HepG2 (cell line): ENCODE measurements around the gene CCDC154. TPM values are rescaled to one million over a fixed set of nuclear protein-coding genes. Genes with fewer than 3 reads are reported as not detected.

ENCODE experiments used
- ATAC-seq: fragments of 200-7000 bp; cut with Tn5 transposase; 3 replicates; pipeline ENCODE4 v1.9.1; 2020; ENCODE audit warnings: mild to moderate bottlenecking, moderate library complexity
- BruUV-seq: library from RNA; stranded (reverse); fragments of 400-500 nt; replicated peaks from 2 replicates; lab custom pipeline; 2021; lab: Mats Ljungman, UMichigan
- CTCF ChIA-PET: fragments of 300-600 bp; formaldehyde crosslinking; extraction: SDS; loops from one replicate; lab custom pipeline; 2021; ENCODE audit warnings: low total read pairs, inconsistent platforms, low intra/inter-chr PET ratio; lab: Yijun Ruan, JAX
- POLR2A ChIA-PET: fragments of 350-600 bp; sonication (Branson Sonifier 250); formaldehyde crosslinking; loops from one replicate; lab custom pipeline; 2020; ENCODE audit warnings: antibody characterized with exemption, inconsistent platforms; lab: Yijun Ruan, JAX
- DNase-seq: peaks from one replicate; pipeline ENCODE4 v3.0.0-alpha.2; 2015; ENCODE audit warnings: low spot score
- FAIRE-seq: peaks from 3 replicates; lab custom pipeline; 2011; peaks lifted over from hg19 to GRCh38; lab: Jason Lieb, UNC
- H2AFZ ChIP-seq: one replicate; pipeline ENCODE4 v1.6.1; 2011; ENCODE audit warnings: low read length, inconsistent platforms
- H3K27ac ChIP-seq: fragments of 300-600 bp; 3 replicates; pipeline ENCODE4 v1.8.0; 2011; ENCODE audit warnings: mixed run types, mild to moderate bottlenecking, mixed read lengths, low read length, inconsistent platforms; ENCODE audit not compliant: insufficient read depth; ENCODE audit errors: extremely low read length
- H3K27me3 ChIP-seq, 2 experiments: fragments of 200-600 bp in 1 of 2; 2 replicates in 1 of 2; 3 replicates in 1 of 2; pipeline versions ENCODE4 v1.6.0 to v1.8.0; 2011; ENCODE audit warnings: low read length in 2 of 2, mild to moderate bottlenecking in 2 of 2, moderate library complexity in 2 of 2, inconsistent platforms in 1 of 2; ENCODE audit not compliant: insufficient read depth in 2 of 2, control insufficient read depth in 1 of 2
- H3K36me3 ChIP-seq, 2 experiments: fragments of 200-600 bp in 1 of 2; replicated peaks in 1 of 2; 2 replicates in 1 of 2; 3 replicates in 1 of 2; pipeline versions ENCODE4 v1.5.1 to v1.8.0; 2011; ENCODE audit warnings: low read length in 2 of 2, inconsistent platforms in 1 of 2; ENCODE audit not compliant: insufficient read depth in 2 of 2, control insufficient read depth in 1 of 2
- H3K4me1 ChIP-seq: 2 replicates; pipeline ENCODE4 v1.5.1; 2012; ENCODE audit warnings: low read length, inconsistent platforms; ENCODE audit not compliant: insufficient read depth
- H3K4me2 ChIP-seq: 2 replicates; pipeline ENCODE4 v1.6.0; 2011; ENCODE audit warnings: low read depth, low read length, inconsistent platforms
- H3K4me3 ChIP-seq, 3 experiments: fragments of 200-600 bp in 1 of 3; sonication (generic), shearing (Covaris generic) in 1 of 3; replicated peaks in 1 of 3; 2 replicates each; pipeline ENCODE4 v1.5.1; 2011 to 2016; ENCODE audit warnings: low read length in 3 of 3, inconsistent platforms in 2 of 3, low read depth in 2 of 3, mild to moderate bottlenecking in 2 of 3, control low read depth in 1 of 3, mixed read lengths in 1 of 3; ENCODE audit not compliant: insufficient read depth in 1 of 3
- H3K79me2 ChIP-seq: one replicate; pipeline ENCODE4 v1.6.1; 2011; ENCODE audit warnings: low read length, inconsistent platforms; ENCODE audit not compliant: insufficient read depth
- H3K9ac ChIP-seq: 2 replicates; pipeline ENCODE4 v1.6.0; 2011; ENCODE audit warnings: mild to moderate bottlenecking, low read depth, low read length, inconsistent platforms; ENCODE audit not compliant: insufficient read depth
- H3K9me3 ChIP-seq: 2 replicates; pipeline ENCODE4 v1.5.1; 2012; ENCODE audit warnings: mild to moderate bottlenecking, low read length
- H4K20me1 ChIP-seq: 2 replicates; pipeline ENCODE4 v1.6.0; 2011; ENCODE audit warnings: inconsistent platforms, mild to moderate bottlenecking, low read length, moderate library complexity; ENCODE audit not compliant: insufficient read depth
- ESRRA ChIP-seq: sonication (generic); formaldehyde crosslinking; IDR thresholded peaks from 2 replicates; pipeline ENCODE4 v1.5.1; 2020; ENCODE audit warnings: mild to moderate bottlenecking, low read depth, missing genetic modification reagents
- HMGXB3 ChIP-seq: sonication (generic); formaldehyde crosslinking; IDR thresholded peaks from 2 replicates; pipeline ENCODE4 v1.4.0; 2020; ENCODE audit warnings: missing genetic modification reagents, borderline replicate concordance
- IKZF4 ChIP-seq: sonication (generic); formaldehyde crosslinking; IDR thresholded peaks from 2 replicates; pipeline ENCODE4 v1.5.1; 2020; ENCODE audit warnings: borderline replicate concordance, mild to moderate bottlenecking, low read depth, missing genetic modification reagents; ENCODE audit errors: not compliant biosample characterization
- KMT2B ChIP-seq: IDR thresholded peaks from 2 replicates; pipeline ENCODE4 v1.6.1; 2016; ENCODE audit warnings: missing genetic modification reagents, missing compliant biosample characterization
- LCORL ChIP-seq, 2 experiments: fragments of 450-650 bp in 1 of 2; sonication (generic) in 1 of 2; formaldehyde crosslinking in 1 of 2; IDR thresholded peaks; 2 replicates each; pipeline versions ENCODE4 v1.5.0 to v1.6.1; 2017 to 2020; ENCODE audit warnings: antibody characterized with exemption in 1 of 2, missing genetic modification reagents in 1 of 2
- SALL1 ChIP-seq: sonication (generic); formaldehyde crosslinking; IDR thresholded peaks from 2 replicates; pipeline ENCODE4 v1.8.0; 2022; ENCODE audit warnings: mild to moderate bottlenecking, missing genetic modification reagents
- SATB2 ChIP-seq: sonication (generic); formaldehyde crosslinking; IDR thresholded peaks from 2 replicates; pipeline ENCODE4 v1.5.0; 2020; ENCODE audit warnings: missing genetic modification reagents
- SOX13 ChIP-seq, 3 experiments: fragments of 450-650 bp in 1 of 3; sonication (generic) in 1 of 3; formaldehyde crosslinking in 1 of 3; IDR thresholded peaks in 2 of 3; conservative IDR thresholded peaks in 1 of 3; 2 replicates each; pipeline versions ENCODE4 v1.5.0 to v1.6.1; 2016 to 2020; ENCODE audit warnings: antibody characterized with exemption in 1 of 3, mild to moderate bottlenecking in 1 of 3, missing compliant biosample characterization in 1 of 3, missing genetic modification reagents in 1 of 3, moderate library complexity in 1 of 3
- YY1 ChIP-seq: IDR thresholded peaks from 2 replicates; pipeline ENCODE4 v1.6.1; 2011; ENCODE audit warnings: low read length, low read depth, moderate library complexity, mild to moderate bottlenecking; ENCODE audit not compliant: insufficient read depth, insufficient replicate concordance
- ZBTB38 ChIP-seq: sonication (generic); formaldehyde crosslinking; IDR thresholded peaks from 2 replicates; pipeline ENCODE4 v1.5.1; 2020; ENCODE audit warnings: mild to moderate bottlenecking, missing genetic modification reagents
- ZBTB42 ChIP-seq: sonication (generic); formaldehyde crosslinking; IDR thresholded peaks from 2 replicates; pipeline ENCODE4 v1.5.0; 2020; ENCODE audit warnings: mild to moderate bottlenecking, missing genetic modification reagents
- ZFP41 ChIP-seq: sonication (generic); formaldehyde crosslinking; IDR thresholded peaks from 2 replicates; pipeline ENCODE4 v1.4.0; 2020; ENCODE audit warnings: mild to moderate bottlenecking, missing genetic modification reagents, borderline replicate concordance
- ZNF331 ChIP-seq: sonication (generic); formaldehyde crosslinking; IDR thresholded peaks from 2 replicates; pipeline ENCODE4 v1.4.0; 2020; ENCODE audit warnings: missing genetic modification reagents
- ZNF687 ChIP-seq: sonication (generic); formaldehyde crosslinking; IDR thresholded peaks from 2 replicates; pipeline ENCODE4 v1.5.1; 2020; ENCODE audit warnings: mild to moderate bottlenecking, missing genetic modification reagents, moderate library complexity
- ZNF83 ChIP-seq: sonication (generic); formaldehyde crosslinking; IDR thresholded peaks from 2 replicates; pipeline ENCODE4 v1.4.0; 2020; ENCODE audit warnings: missing genetic modification reagents, mild to moderate bottlenecking, borderline replicate concordance
- WGBS: methylation state at CpG from one replicate; pipeline ENCODE4 v1.1.6; 2017; ENCODE audit warnings: low lambda C conversion rate; 5-methylcytosine and 5-hydroxymethylcytosine counted together
- in situ Hi-C: cut with HindIII; loops from 2 replicates; pipeline ENCODE4 v1.10.0; 2017; ENCODE audit warnings: low pct_unique_long_range_greater_than_20kb; ENCODE audit not compliant: extremely low pct_ligation_motif_present
- intact Hi-C: fragments of 100-400 bp; cut with micrococcal nuclease; formaldehyde crosslinking; loops from one replicate; pipeline ENCODE4 v1.10.0; 2022; ENCODE audit not compliant: unreplicated experiment
- polyA plus RNA-seq, 8 experiments: library from polyadenylated mRNA; depleted of rRNA in 3 of 8; stranded (reverse) in 7 of 8; unstranded in 1 of 8; fragments of >200 nt; fragmentation: Illumina TruSeq in 4 of 8; extraction: Trizol in 4 of 8; gene quantifications; 2 replicates each; pipeline versions ENCODE4 v1.2.1 to v1.2.3, GENCODE V29; 2011 to 2016; ENCODE audit warnings: low read depth in 4 of 8, missing spikeins in 1 of 8, mixed read lengths in 1 of 8; ENCODE audit not compliant: insufficient read depth in 1 of 8
- total RNA-seq, 5 experiments: library from RNA; depleted of rRNA; stranded (reverse); fragments of >200 nt; fragmentation: Illumina TruSeq; extraction: Trizol; gene quantifications; 2 replicates each; pipeline ENCODE4 v1.2.3, GENCODE V29; 2016; ENCODE audit warnings: low read depth in 1 of 5

Gene CCDC154
- total and polyA plus RNA-seq, 2 of the 13 experiments (the other 11 are each of a cell fraction or from before 2014, with no cell fraction given), result 0.92 to 1.5 TPM

GRCh38 chr16:1491327-1491726 is 47.0 kb upstream of the CCDC154 start:
- DNase-seq (peak; percentile 25), ATAC-seq (peak; percentile 39), FAIRE-seq (no peak)
- Histone ChIP-seq H3K4me3 (peak overlapping the region in 1 of 3 experiments; percentile 20; a peak in 1 of 6 replicates), H3K9ac (no peak overlapping the region), H3K27ac (no peak overlapping the region), H3K9me3 (no peaks in the 10 kb centered on the region), H3K79me2 (peaks cover 3% of the 10 kb centered on the region), H4K20me1 (no peaks in the 10 kb centered on the region), H2AFZ (no peak overlapping the region), H3K4me2 (peak overlapping the region; percentile 37), H3K4me1 (peaks cover 36% of the 10 kb centered on the region), H3K27me3 (peaks cover 3 to 26% of the 10 kb centered on the region in 2 experiments; a peak in 4 of 5 replicates), H3K36me3 (peaks cover 2 to 6% of the 10 kb centered on the region in 2 experiments; a peak in 2 of 5 replicates)
- no TSS peak for BruUV-seq
- ChIA-PET POLR2A (interaction anchor here (1.0 to 1.7 kb wide), 2 partner anchors 15 to 50 kb away, joined by 3 to 6 read pairs; no protein-coding TSS in a partner anchor), CTCF (no interaction called here)
- WGBS, result 22% methylated on average over 12 of the region's 12 CpGs
- in situ Hi-C loops (no loop called here), intact Hi-C loops (no loop called here)
- TF ChIP-seq YY1 (peak; percentile 44), KMT2B (CRISPR knock-in tag) (no peak), LCORL (IDR thresholded peaks at IDR 0.05) (no peak), LCORL (CRISPR knock-in tag; IDR thresholded peaks at IDR 0.05) (no peak), ZNF83 (no peak), ZNF687 (CRISPR knock-in tag) (peak; percentile 39; the same call in 1 of the 2 replicates), SALL1 (CRISPR knock-in tag) (0 out of 2 replicates have a peak, but pooled peaks have one; percentile 10), HMGXB3 (CRISPR knock-in tag) (no peak), ZBTB42 (CRISPR knock-in tag) (no peak), IKZF4 (CRISPR knock-in tag) (no peak), ZFP41 (no peak), SOX13 (IDR thresholded peaks at IDR 0.05) (no peak), SOX13 (CRISPR knock-in tag; conservative IDR thresholded peaks at IDR 0.05 in 1 of 2, IDR thresholded peaks at IDR 0.05 in 1 of 2) (no peak), ESRRA (CRISPR knock-in tag) (no peak), ZNF331 (CRISPR knock-in tag) (0 out of 2 replicates have a peak, but pooled peaks have one; percentile 13), SATB2 (CRISPR knock-in tag) (no peak), ZBTB38 (no peak)
